A673 (cell line): Measurements from ENCODE around the gene CKMT2. TPM values are rescaled to one million over a fixed set of nuclear protein-coding genes. Genes with fewer than 3 reads are reported as not detected.

Experiments
- BruUV-seq: library from RNA; stranded (reverse); fragments of 400-500 nt; replicated peaks from 2 replicates; lab custom pipeline; 2021; lab: Mats Ljungman, UMichigan
- CTCF ChIA-PET: fragments of 300-600 bp; sonication (Branson Sonifier 250); formaldehyde crosslinking; loops from one replicate; lab custom pipeline; 2022; ENCODE audit warnings: antibody characterized with exemption; lab: Charles Lee
- POLR2A ChIA-PET: fragments of 300-600 bp; sonication (Branson Sonifier 250); formaldehyde crosslinking; loops from one replicate; lab custom pipeline; 2022; ENCODE audit warnings: antibody characterized with exemption; ENCODE audit not compliant: low non-redundant PET; lab: Charles Lee
- DNase-seq: peaks from one replicate; pipeline ENCODE4 v3.0.0-alpha.2; 2015; ENCODE audit warnings: low spot score
- H3K27ac ChIP-seq: fragments of 200-600 bp; sonication (generic); 2 replicates; pipeline ENCODE4 v1.5.1; 2016; ENCODE audit warnings: mixed run types, low read depth, mild to moderate bottlenecking, mixed read lengths, antibody characterized with exemption, low read length; ENCODE audit not compliant: poor library complexity, severe bottlenecking
- H3K27me3 ChIP-seq: fragments of 200-600 bp; sonication (generic); replicated peaks from 2 replicates; pipeline ENCODE4 v1.6.1; 2017; ENCODE audit warnings: mixed run types, low read depth, mild to moderate bottlenecking, mixed read lengths, antibody characterized with exemption, low read length; ENCODE audit not compliant: insufficient read depth, poor library complexity
- H3K36me3 ChIP-seq: fragments of 200-600 bp; sonication (generic); 2 replicates; pipeline ENCODE4 v1.6.1; 2016; ENCODE audit warnings: mixed run types, mild to moderate bottlenecking, mixed read lengths, antibody characterized with exemption, low read length; ENCODE audit not compliant: insufficient read depth, poor library complexity, severe bottlenecking
- H3K4me1 ChIP-seq: fragments of 200-600 bp; sonication (generic); 2 replicates; pipeline ENCODE4 v1.6.1; 2017; ENCODE audit warnings: mixed run types, mild to moderate bottlenecking, mixed read lengths, antibody characterized with exemption, low read length; ENCODE audit not compliant: insufficient read depth, poor library complexity, severe bottlenecking
- H3K4me3 ChIP-seq: fragments of 200-600 bp; sonication (generic); 2 replicates; pipeline ENCODE4 v1.5.1; 2016; ENCODE audit warnings: low read depth, mixed run types, mild to moderate bottlenecking, mixed read lengths, low read length; ENCODE audit not compliant: poor library complexity, severe bottlenecking
- H3K9me3 ChIP-seq: fragments of 200-600 bp; sonication (generic); 2 replicates; pipeline ENCODE4 v1.6.1; 2016; ENCODE audit warnings: mixed run types, low read depth, mild to moderate bottlenecking, mixed read lengths, antibody characterized with exemption, low read length; ENCODE audit not compliant: poor library complexity, severe bottlenecking
- CTCF ChIP-seq: fragments of 300-800, 200-600 bp; sonication (generic); conservative IDR thresholded peaks from 2 replicates; pipeline ENCODE4 v1.5.1; 2017; ENCODE audit warnings: low read depth, mild to moderate bottlenecking, antibody characterized with exemption, low read length, moderate library complexity, mixed read lengths
- EZH2 ChIP-seq: fragments of 200-600 bp; sonication (generic); IDR thresholded peaks from 2 replicates; pipeline ENCODE4 v1.6.1; 2017; ENCODE audit warnings: borderline replicate concordance, low read depth, mild to moderate bottlenecking, mixed read lengths, antibody characterized with exemption, low read length; ENCODE audit not compliant: poor library complexity, severe bottlenecking
- intact Hi-C: fragments of 100-400 bp; cut with micrococcal nuclease; formaldehyde crosslinking; loops from one replicate; pipeline ENCODE4 v1.10.0; 2022; ENCODE audit not compliant: unreplicated experiment
- total RNA-seq: library from RNA; stranded (reverse); gene quantifications from 2 replicates; pipeline ENCODE4 v1.2.3, GENCODE V29; 2021

CKMT2 gene
- total RNA-seq, 1 experiment from 2014 or later, result not detected

DNA sequence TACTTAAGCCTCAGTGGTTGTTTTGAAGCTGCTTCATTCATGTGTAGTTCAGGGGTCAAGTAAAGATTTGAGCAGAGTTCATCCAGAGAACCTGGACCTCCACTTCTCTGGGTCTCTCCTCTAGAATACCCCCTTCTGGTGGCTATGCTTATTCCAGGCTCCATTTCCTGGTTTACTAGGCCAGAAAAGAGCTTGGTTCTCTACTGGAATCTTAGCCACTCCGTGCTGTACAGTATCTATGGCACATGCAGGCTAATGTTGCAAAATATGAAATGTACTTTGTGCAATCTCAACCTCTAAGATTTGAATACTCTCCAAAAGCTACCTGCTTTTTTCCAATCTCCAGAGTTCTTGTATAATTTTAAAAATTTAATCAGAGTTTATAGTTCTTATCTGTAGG is 50.9 kb downstream of the CKMT2 start:
- no peak for DNase-seq
- POLR2A ChIA-PET, result no interaction called here

DNA sequence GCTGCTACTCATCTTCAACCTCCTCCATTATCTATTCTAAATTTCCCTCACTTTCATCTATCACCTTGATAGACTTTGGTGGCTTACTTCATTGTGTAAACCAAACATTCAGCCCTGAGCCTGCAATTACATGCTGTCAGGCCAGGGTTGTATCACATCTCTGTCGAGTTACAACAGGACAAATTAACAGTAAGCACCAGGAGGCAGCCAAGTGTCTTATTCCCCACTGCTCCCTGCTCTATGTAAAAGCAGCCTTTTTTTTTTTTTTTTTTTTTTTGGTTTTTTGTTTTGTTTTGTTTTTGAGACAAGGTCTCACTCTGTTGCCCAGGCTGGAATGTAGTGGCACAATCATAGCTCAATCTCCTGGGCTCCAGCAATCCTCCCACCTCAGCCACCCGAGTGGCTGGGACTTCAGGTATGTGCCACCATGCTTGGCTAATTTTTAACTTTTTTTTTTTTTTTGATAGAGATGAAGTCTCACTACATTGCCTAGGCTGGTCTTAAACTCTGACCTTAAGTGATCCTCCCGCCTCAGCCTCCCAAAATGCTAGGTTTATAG is 53.0 kb downstream of the CKMT2 start:
- no peak for TF ChIP-seq EZH2
- no peak for TF ChIP-seq CTCF

More for the DNA sequence above, 50.9 kb downstream of the CKMT2 start:
- H3K27ac ChIP-seq, result no peak overlapping the region
- H3K27me3 ChIP-seq, result no peaks in the 10 kb centered on the region
- intact Hi-C loops, result no loop called here
- no peaks in the 10 kb centered on the region for H3K4me1 ChIP-seq
- TF ChIP-seq CTCF, result no peak
- no peak for TF ChIP-seq EZH2
- CTCF ChIA-PET, result interaction anchor here (0.9 kb wide), 1 partner anchor 374 kb away, joined by 7 read pairs; no protein-coding TSS in a partner anchor
- BruUV-seq, result no TSS peak
- no peaks in the 10 kb centered on the region for H3K36me3 ChIP-seq
- H3K4me3 ChIP-seq, result no peak overlapping the region
- H3K9me3 ChIP-seq, result no peaks in the 10 kb centered on the region

DNA sequence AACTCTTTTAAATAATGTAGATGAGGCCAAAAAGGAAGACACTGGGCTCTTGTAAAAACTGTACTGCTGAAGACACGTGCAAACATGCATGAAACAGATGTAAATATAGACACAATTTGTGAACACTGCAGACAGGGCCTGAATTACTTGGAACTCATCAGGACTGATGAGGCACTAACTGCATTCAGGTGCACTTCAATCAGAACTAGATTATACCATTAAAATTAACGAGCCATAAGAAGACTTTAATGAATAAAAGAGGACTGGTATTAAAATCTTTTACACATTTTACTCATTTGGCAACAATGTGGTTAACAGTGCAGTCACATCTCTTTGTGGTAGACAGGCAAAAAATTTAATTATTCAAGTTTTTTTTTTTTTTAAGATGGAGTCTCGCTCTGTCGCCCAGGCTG is 54.9 kb downstream of the CKMT2 start:
- Histone ChIP-seq H3K4me3 (no peak overlapping the region), H3K4me1 (no peaks in the 10 kb centered on the region), H3K9me3 (peaks cover 15% of the 10 kb centered on the region), H3K27me3 (no peaks in the 10 kb centered on the region), H3K27ac (no peak overlapping the region), H3K36me3 (no peaks in the 10 kb centered on the region)
- no peak for TF ChIP-seq EZH2
- TF ChIP-seq CTCF, result no peak
- DNase-seq, result no peak
- BruUV-seq, result no TSS peak
- ChIA-PET CTCF (no interaction called here), POLR2A (no interaction called here)
- intact Hi-C loops, result no loop called here

More for the DNA sequence above, 53.0 kb downstream of the CKMT2 start:
- H3K4me3 ChIP-seq, result no peak overlapping the region
- H3K36me3 ChIP-seq, result no peaks in the 10 kb centered on the region
- DNase-seq, result no peak
- H3K27ac ChIP-seq, result no peak overlapping the region
- ChIA-PET CTCF (no interaction called here), POLR2A (no interaction called here)
- H3K9me3 ChIP-seq, result no peaks in the 10 kb centered on the region
- H3K27me3 ChIP-seq, result no peaks in the 10 kb centered on the region
- no peaks in the 10 kb centered on the region for H3K4me1 ChIP-seq
- intact Hi-C loops, result no loop called here
- BruUV-seq, result no TSS peak
